Endothelial cell of umbilical vein (primary cell): ENCODE measurements around the gene DNAL1. TPM values are rescaled to one million over a fixed set of nuclear protein-coding genes. Genes with fewer than 3 reads are reported as not detected.

Experiments used
- BruUV-seq: library from RNA; stranded (reverse); fragments of 400-500 nt; replicated peaks from 2 replicates; lab custom pipeline; 2021; lab: Mats Ljungman, UMichigan
- CTCF ChIA-PET: fragments of 300-600, 350-600 bp; sonication (Branson Sonifier 250); formaldehyde crosslinking; loops from one replicate; lab custom pipeline; 2021; ENCODE audit warnings: antibody characterized with exemption, inconsistent platforms; lab: Charles Lee
- POLR2A ChIA-PET: fragments of 300-600, 350-600 bp; sonication (Branson Sonifier 250); formaldehyde crosslinking; loops from one replicate; lab custom pipeline; 2021; ENCODE audit warnings: antibody characterized with exemption, inconsistent platforms; lab: Charles Lee
- DNase-seq: peaks from one replicate; pipeline ENCODE4 v3.0.0-alpha.2; 2011; ENCODE audit warnings: low read depth, low spot score
- FAIRE-seq: peaks from 2 replicates; lab custom pipeline; 2011; peaks lifted over from hg19 to GRCh38; lab: Jason Lieb, UNC
- H2AFZ ChIP-seq: 2 replicates; pipeline ENCODE4 v1.6.0; 2012; ENCODE audit warnings: low read depth, low read length, control low read depth, inconsistent platforms
- H3K27ac ChIP-seq: 2 replicates; pipeline ENCODE4 v1.5.1; 2011; ENCODE audit warnings: low read depth, mild to moderate bottlenecking, control low read depth, low read length, moderate library complexity; ENCODE audit not compliant: insufficient read depth
- H3K27me3 ChIP-seq, 2 experiments: 2 replicates each; pipeline versions ENCODE4 v1.6.0 to v1.6.1; 2011; ENCODE audit warnings: low read length in 2 of 2, mixed read lengths in 1 of 2; ENCODE audit not compliant: control insufficient read depth in 2 of 2, insufficient read depth in 2 of 2
- H3K36me3 ChIP-seq, 2 experiments: 2 replicates in 1 of 2; 3 replicates in 1 of 2; pipeline ENCODE4 v1.5.1; 2011; ENCODE audit warnings: low read length in 2 of 2, mild to moderate bottlenecking in 1 of 2, moderate library complexity in 1 of 2; ENCODE audit not compliant: control insufficient read depth in 2 of 2, insufficient read depth in 2 of 2; ENCODE audit errors: extremely low read depth in 1 of 2
- H3K4me1 ChIP-seq: 3 replicates; pipeline ENCODE4 v1.5.1; 2011; ENCODE audit warnings: mild to moderate bottlenecking, low read length; ENCODE audit not compliant: control insufficient read depth, insufficient read depth; ENCODE audit errors: extremely low read depth
- H3K4me2 ChIP-seq: 2 replicates; pipeline ENCODE4 v1.6.1; 2011; ENCODE audit warnings: low read length, control low read depth, mixed read lengths; ENCODE audit not compliant: insufficient read depth
- H3K4me3 ChIP-seq, 3 experiments: fragments of 200-600 bp in 1 of 3; sonication (generic), shearing (Covaris generic) in 1 of 3; replicated peaks in 1 of 3; 2 replicates each; pipeline ENCODE4 v1.5.1; 2011 to 2016; ENCODE audit warnings: control low read depth in 3 of 3, low read length in 3 of 3, mild to moderate bottlenecking in 2 of 3, inconsistent platforms in 1 of 3, low read depth in 1 of 3, moderate library complexity in 1 of 3; ENCODE audit not compliant: insufficient read depth in 1 of 3
- H3K79me2 ChIP-seq: 2 replicates; pipeline ENCODE4 v1.6.0; 2012; ENCODE audit warnings: low read length, inconsistent platforms; ENCODE audit not compliant: control insufficient read depth, insufficient read depth
- H3K9ac ChIP-seq: replicated peaks from 2 replicates; pipeline ENCODE3; 2011; ENCODE audit warnings: low read length, control low read depth; ENCODE audit not compliant: insufficient read depth; ENCODE audit errors: extremely low read depth
- H3K9me1 ChIP-seq: replicated peaks from 3 replicates; pipeline ENCODE4 v1.6.0; 2011; ENCODE audit warnings: mild to moderate bottlenecking, low read length; ENCODE audit not compliant: control insufficient read depth, insufficient read depth; ENCODE audit errors: extremely low read depth
- H3K9me3 ChIP-seq: replicated peaks from 2 replicates; pipeline ENCODE4 v1.5.1; 2012; ENCODE audit warnings: low read length, inconsistent platforms; ENCODE audit not compliant: control insufficient read depth, insufficient read depth
- H4K20me1 ChIP-seq: replicated peaks from 2 replicates; pipeline ENCODE3; 2011; ENCODE audit warnings: mild to moderate bottlenecking, low read length; ENCODE audit not compliant: control insufficient read depth, insufficient read depth; ENCODE audit errors: extremely low read depth
- CTCF ChIP-seq, 2 donors: IDR thresholded peaks; 1 replicate in 1 of 2; 2 replicates in 1 of 2; pipeline ENCODE4 v1.5.1; 2011; ENCODE audit warnings: low read length in 2 of 2, mild to moderate bottlenecking in 2 of 2, moderate library complexity in 2 of 2, control low read depth in 1 of 2, inconsistent platforms in 1 of 2, low read depth in 1 of 2; ENCODE audit not compliant: insufficient read depth in 1 of 2; ENCODE audit errors: extremely low read depth in 1 of 2
- EZH2 ChIP-seq: IDR thresholded peaks from 2 replicates; pipeline ENCODE4 v1.6.1; 2012; ENCODE audit warnings: borderline replicate concordance, low read depth, mild to moderate bottlenecking, moderate library complexity, low read length, inconsistent platforms; ENCODE audit not compliant: severe bottlenecking
- FOS ChIP-seq: IDR thresholded peaks from 2 replicates; pipeline ENCODE4 v1.6.1; 2011; ENCODE audit warnings: mild to moderate bottlenecking, low read length, moderate library complexity, borderline replicate concordance; ENCODE audit not compliant: insufficient read depth
- GATA2 ChIP-seq: IDR thresholded peaks from 2 replicates; pipeline ENCODE4 v1.7.0; 2011; ENCODE audit warnings: low read depth, mild to moderate bottlenecking, moderate library complexity, mixed read lengths, low read length; ENCODE audit not compliant: insufficient read length, insufficient read depth
- JUN ChIP-seq: IDR thresholded peaks from 2 replicates; pipeline ENCODE4 v1.6.1; 2011; ENCODE audit warnings: borderline replicate concordance, low read depth; ENCODE audit not compliant: insufficient read length, insufficient read depth
- MYC ChIP-seq: IDR thresholded peaks from one replicate; pipeline ENCODE4 v1.6.1; 2011; ENCODE audit warnings: mild to moderate bottlenecking, low read depth, low read length
- POLR2A ChIP-seq: IDR thresholded peaks from 2 replicates; pipeline ENCODE4 v1.6.1; 2012; ENCODE audit warnings: low read depth, mild to moderate bottlenecking, control low read depth, low read length
- POLR2AphosphoS5 ChIP-seq: IDR thresholded peaks from 2 replicates; pipeline ENCODE4 v1.6.1; 2012; ENCODE audit warnings: low read depth, mild to moderate bottlenecking, control low read depth, low read length, moderate library complexity; ENCODE audit not compliant: insufficient read depth
- dilution Hi-C: fragments of 300-500 bp; cut with MboI; formaldehyde crosslinking; loops from one replicate; pipeline ENCODE4 v1.15.0; 2019; ENCODE audit warnings: low sequenced_read_pairs; ENCODE audit not compliant: extremely low pct_ligation_motif_present
- intact Hi-C: fragments of 100-400 bp; cut with micrococcal nuclease; formaldehyde crosslinking; loops from one replicate; pipeline ENCODE4 v1.10.0; 2022
- polyA plus RNA-seq, 4 experiments: library from polyadenylated mRNA; depleted of rRNA in 3 of 4; stranded (reverse) in 3 of 4; unstranded in 1 of 4; fragments of >200 nt; gene quantifications; 2 replicates each; pipeline versions ENCODE4 v1.2.1 to v1.2.3, GENCODE V29; 2011 to 2012; ENCODE audit warnings: missing spikeins in 1 of 4
- total RNA-seq: library from RNA; stranded (reverse); gene quantifications from 2 replicates; pipeline ENCODE4 v1.2.3, GENCODE V29; 2021
- TF ChIP-seq, protein P1 (sequence below): IDR thresholded peaks from 2 replicates; pipeline ENCODE4 v1.6.1; 2011; ENCODE audit not compliant: insufficient read depth, insufficient read length

The DNAL1 gene
- total and polyA plus RNA-seq, 2 donors (not counting 3 experiments of a cell fraction or from before 2014, with no cell fraction given): 2.4 to 15.3 TPM

DNA sequence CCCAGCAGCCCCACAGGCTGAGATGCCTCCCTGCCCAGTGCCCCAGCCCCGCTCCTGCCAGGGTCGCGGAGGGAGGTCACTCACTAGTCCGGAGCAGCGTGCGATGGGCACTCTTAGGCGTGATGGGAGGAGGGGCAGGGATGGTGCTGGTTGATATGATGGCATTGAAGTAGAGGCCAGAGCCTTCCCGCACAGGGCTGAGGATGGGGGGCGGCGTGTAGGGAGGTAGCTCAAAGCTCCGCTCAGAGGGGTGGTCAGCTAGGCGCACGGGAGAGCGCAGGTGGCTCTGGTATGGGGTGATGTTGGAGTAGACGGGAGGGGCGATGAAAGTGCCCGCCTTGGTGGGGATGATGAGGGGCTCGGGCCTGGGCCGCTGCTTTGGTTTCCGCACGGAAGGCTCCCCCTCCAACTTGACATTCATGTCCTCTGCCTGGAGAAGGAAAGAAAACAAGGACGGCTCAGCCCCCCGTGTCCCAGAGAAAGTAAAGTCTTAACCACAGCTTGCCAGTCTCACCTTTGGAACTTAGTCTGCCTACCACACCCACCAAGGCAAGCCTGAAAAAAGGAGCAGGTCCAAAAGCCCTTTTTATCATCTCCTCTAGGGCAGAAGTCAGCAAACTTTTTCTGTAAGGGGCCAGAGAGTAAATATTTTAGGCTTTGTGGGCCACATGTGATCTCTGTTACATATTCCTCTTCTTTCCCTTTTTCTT lies 84.9 kb downstream of the DNAL1 start:
- FAIRE-seq (no peak), DNase-seq (no peak)
- dilution Hi-C loops (no loop called here), intact Hi-C loops (loop anchor here (2.0 to 5.0 kb wide), 2 partner anchors 138 to 309 kb away; no protein-coding TSS in a partner anchor)
- H2AFZ ChIP-seq: no peak overlapping the region
- TF ChIP-seq POLR2A: no peak
- no peak for TF ChIP-seq MYC
- TF ChIP-seq FOS: no peak
- TF ChIP-seq CTCF (IDR thresholded peaks at IDR 0.05; ENCODE audit: extremely low read depth in 1 of 2, insufficient read depth in 1 of 2, low read depth in 1 of 2, low read length in 2 of 2): no peak
- TF ChIP-seq GATA2: no peak
- TF ChIP-seq JUN: no peak
- no peak for TF ChIP-seq EZH2
- TF ChIP-seq, protein P1, sequence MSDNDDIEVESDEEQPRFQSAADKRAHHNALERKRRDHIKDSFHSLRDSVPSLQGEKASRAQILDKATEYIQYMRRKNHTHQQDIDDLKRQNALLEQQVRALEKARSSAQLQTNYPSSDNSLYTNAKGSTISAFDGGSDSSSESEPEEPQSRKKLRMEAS: no peak
- TF ChIP-seq POLR2AphosphoS5: no peak
- H3K4me2 ChIP-seq: no peak overlapping the region
- no TSS peak for BruUV-seq
- H3K9me1 ChIP-seq: no peaks in the 10 kb centered on the region
- ChIA-PET POLR2A (interaction anchor here (1.0 kb wide), 1 partner anchor 11 kb away, joined by 3 read pairs; no protein-coding TSS in a partner anchor), CTCF (interaction anchor here (1.1 to 12.5 kb wide), 18 partner anchors 10 to 199 kb away, joined by 3 to 245 read pairs (median 8); partner anchors contain the start of genes PNMA1 and ZNF410)
- peaks cover 42% of the 10 kb centered on the region for H3K79me2 ChIP-seq
- H3K4me3 ChIP-seq: no peak overlapping the region
- H3K27ac ChIP-seq: no peak overlapping the region
- no peak overlapping the region for H3K9ac ChIP-seq
- H3K9me3 ChIP-seq: no peaks in the 10 kb centered on the region
- H4K20me1 ChIP-seq: no peaks in the 10 kb centered on the region
- H3K36me3 ChIP-seq: peaks cover 32 to 39% of the 10 kb centered on the region in 2 experiments
- H3K27me3 ChIP-seq: no peaks in the 10 kb centered on the region
- peaks cover 43% of the 10 kb centered on the region for H3K4me1 ChIP-seq
